NCI-H2196 (cell line): Measurements from ENCODE around the gene EVC2.

Source experiments
- DNase-seq: peaks from one replicate; lab custom pipeline; 2025; ENCODE audit not compliant: unreplicated experiment; lab: John Stamatoyannopoulos, UW

The EVC2 gene

DNA sequence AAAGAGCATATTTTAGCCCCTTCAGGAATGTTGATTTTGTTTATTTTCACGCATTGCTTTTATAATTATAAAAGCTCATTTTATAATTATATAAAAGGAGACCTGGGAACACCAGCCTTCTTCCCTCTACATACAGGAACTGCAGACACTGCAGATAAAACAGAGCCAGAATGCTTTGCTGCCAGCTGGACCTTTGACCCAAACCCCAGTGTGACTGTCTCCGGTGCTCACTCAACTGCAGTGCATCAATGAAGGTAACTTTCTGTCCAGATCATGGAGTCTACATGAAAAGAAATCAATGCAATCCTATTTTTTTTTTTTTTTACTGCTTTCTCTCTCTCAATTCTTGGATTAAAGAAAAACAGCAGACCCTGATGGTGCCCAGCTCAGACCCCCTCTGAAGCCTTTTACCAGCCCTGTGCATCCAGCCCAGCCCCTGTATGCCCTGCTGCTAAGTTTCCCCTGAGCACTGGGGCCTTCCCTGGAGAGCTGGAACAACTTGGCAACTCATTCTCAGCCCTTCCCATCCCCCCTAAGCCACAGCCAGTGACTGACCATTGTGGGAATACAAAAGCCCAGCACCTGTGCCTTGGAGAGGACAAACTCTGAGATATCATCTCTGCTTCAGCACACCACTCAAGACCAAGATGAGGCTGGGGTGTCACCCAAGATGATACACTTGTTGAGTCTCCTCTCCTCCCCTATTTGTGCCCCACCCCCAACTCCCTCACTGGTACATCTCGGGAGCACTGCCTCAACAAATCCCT is 182.1 kb downstream of the EVC2 start:
- DNase-seq, result no peak

DNA sequence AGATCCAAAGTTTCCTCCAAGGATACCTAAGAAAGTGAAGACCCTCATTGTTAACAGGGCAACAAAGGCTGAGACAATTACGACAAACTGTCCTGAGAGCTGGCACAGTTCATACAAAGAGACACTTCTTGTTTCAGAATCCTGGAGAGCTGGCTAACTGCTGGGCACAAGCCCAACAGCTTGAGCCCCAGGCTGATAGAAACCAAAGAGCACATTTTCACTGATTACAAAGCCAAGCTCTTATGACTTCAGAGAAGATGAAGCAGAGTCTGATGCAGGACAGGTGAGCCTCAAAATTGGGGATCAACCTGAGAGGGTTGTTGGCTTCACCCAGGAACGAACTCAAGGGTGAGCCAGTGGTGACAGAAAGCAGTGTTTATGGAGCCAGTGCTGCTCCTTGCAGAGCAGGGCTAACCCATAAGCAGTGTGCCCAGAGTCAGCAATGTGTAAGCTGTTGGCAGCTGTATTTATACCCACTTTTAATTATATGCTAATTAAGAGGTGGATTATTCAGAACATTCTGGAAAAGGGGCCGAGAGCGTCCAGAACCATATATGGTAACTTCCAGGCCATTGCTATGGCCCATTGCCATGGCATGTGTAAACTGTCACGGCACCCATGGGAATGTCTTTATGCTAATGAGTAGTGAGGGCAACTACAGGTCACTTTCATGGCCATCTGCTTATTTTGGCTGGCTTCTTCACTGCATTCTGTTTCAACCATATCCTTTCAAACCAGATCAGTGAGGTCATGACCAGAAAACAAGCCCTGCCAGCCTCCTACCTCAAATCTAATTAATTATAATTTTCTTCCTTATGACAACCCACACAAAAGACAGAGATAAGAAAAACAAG is 183.7 kb downstream of the EVC2 start:
- no peak for DNase-seq

GRCh38 chr4:5517372-5517771 is 191.0 kb downstream of the EVC2 start:
- DNase-seq, result no peak

DNA sequence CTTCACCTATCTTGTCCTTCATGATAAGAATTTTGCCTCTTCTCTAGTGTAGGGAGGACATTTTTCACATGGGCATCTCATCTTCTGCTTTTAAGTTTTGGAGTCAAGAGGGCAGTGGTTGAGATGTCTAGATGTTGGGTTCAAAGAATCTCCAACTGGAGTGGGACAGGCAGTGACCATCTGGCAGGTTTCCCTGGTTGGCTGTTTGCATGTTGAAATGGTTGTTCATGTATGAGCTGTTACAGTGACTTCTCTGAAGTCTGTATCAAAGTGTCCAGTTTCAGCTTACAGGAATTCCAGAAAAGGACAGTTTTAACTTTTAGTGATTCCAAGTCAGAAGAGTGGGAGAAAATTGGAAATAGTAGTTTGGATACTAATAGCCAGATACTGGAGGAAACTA is 192.7 kb downstream of the EVC2 start:
- DNase-seq, result no peak
